Sigmoid colon (tissue), 4 donors: ENCODE results near the gene RSPO3.

Experiments
- EP300 ChIP-seq, 4 donors: sonication (generic); formaldehyde crosslinking; IDR thresholded peaks; one replicate each; pipeline ENCODE4 v1.6.1; 2017; ENCODE audit warnings: antibody characterized with exemption in 4 of 4
- POLR2A ChIP-seq, 2 donors: fragments of 450-650 bp; IDR thresholded peaks; one replicate each; pipeline ENCODE4 v1.6.1; 2016; ENCODE audit warnings: antibody characterized with exemption in 2 of 2, mild to moderate bottlenecking in 2 of 2, moderate library complexity in 2 of 2
- TF ChIP-seq, protein P1 (sequence below), 4 experiments: fragments of 450-650 bp in 3 of 4; fragments of 200-600 bp in 1 of 4; IDR thresholded peaks; one replicate each; pipeline ENCODE4 v1.5.1; 2016 to 2019; ENCODE audit warnings: antibody characterized with exemption in 4 of 4, mild to moderate bottlenecking in 3 of 4, moderate library complexity in 2 of 4

DNA sequence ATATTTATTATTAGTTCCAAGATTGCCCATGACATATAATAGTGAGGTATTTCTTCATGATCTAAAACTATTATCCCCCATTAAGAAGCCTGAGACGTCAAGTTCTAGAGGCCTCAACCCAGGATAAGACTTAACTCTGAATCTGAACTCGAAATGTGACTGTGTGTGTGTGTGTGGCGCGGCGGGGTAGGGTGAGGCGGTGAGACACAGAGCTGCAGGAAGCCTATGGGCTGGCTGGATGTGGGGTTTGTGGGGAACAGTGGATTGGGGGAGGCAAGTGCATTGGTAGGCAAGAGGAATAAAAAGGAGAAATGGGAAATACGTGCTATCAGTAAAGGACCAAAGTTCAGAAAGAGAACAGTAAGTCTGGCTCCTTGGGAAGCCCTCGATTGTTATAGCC, 81.6 kb downstream of the RSPO3 start:
- TF ChIP-seq EP300 (IDR thresholded peaks at IDR 0.05) (no peak), POLR2A (IDR thresholded peaks at IDR 0.05) (no peak)
- TF ChIP-seq, protein P1, sequence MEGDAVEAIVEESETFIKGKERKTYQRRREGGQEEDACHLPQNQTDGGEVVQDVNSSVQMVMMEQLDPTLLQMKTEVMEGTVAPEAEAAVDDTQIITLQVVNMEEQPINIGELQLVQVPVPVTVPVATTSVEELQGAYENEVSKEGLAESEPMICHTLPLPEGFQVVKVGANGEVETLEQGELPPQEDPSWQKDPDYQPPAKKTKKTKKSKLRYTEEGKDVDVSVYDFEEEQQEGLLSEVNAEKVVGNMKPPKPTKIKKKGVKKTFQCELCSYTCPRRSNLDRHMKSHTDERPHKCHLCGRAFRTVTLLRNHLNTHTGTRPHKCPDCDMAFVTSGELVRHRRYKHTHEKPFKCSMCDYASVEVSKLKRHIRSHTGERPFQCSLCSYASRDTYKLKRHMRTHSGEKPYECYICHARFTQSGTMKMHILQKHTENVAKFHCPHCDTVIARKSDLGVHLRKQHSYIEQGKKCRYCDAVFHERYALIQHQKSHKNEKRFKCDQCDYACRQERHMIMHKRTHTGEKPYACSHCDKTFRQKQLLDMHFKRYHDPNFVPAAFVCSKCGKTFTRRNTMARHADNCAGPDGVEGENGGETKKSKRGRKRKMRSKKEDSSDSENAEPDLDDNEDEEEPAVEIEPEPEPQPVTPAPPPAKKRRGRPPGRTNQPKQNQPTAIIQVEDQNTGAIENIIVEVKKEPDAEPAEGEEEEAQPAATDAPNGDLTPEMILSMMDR (IDR thresholded peaks at IDR 0.05) = no peak
